NCI-H146 (cell line): ENCODE results near the gene EBF3.

Source experiments
- DNase-seq: peaks from one replicate; lab custom pipeline; 2025; lab: John Stamatoyannopoulos, UW

Gene EBF3

GRCh38 chr10:129958629-129959543, 5.2 kb downstream of the EBF3 start:
- DNase-seq, result no peak

- no peak for DNase-seq
Measured at GRCh38 chr10:129958148-129958628, 5.9 kb downstream of the EBF3 start.

GRCh38 chr10:129956876-129957673, 7.0 kb downstream of the EBF3 start:
- DNase-seq, result no peak

GRCh38 chr10:129956286-129956670, 7.8 kb downstream of the EBF3 start:
- no peak for DNase-seq

- DNase-seq, result no peak
Measured at GRCh38 chr10:129955601-129956285, 8.3 kb downstream of the EBF3 start.

- no peak for DNase-seq
Measured at GRCh38 chr10:129954492-129955315, 9.4 kb downstream of the EBF3 start.

- no peak for DNase-seq
Measured at GRCh38 chr10:129953119-129954051, 10.7 kb downstream of the EBF3 start.

GRCh38 chr10:129952378-129953118, 11.5 kb downstream of the EBF3 start:
- DNase-seq, result no peak

GRCh38 chr10:129951970-129952265, 12.2 kb downstream of the EBF3 start:
- no peak for DNase-seq

- no peak for DNase-seq
Measured at GRCh38 chr10:129951101-129951969, 12.7 kb downstream of the EBF3 start.

- DNase-seq, result no peak
Measured at GRCh38 chr10:129950676-129951075, 13.4 kb downstream of the EBF3 start.

- no peak for DNase-seq
Measured at GRCh38 chr10:129949891-129950291, 14.2 kb downstream of the EBF3 start.

- no peak for DNase-seq
Measured at GRCh38 chr10:129949411-129949810, 14.7 kb downstream of the EBF3 start.

- DNase-seq, result no peak
Measured at GRCh38 chr10:129946859-129947258, 17.2 kb downstream of the EBF3 start.

- DNase-seq, result no peak
Measured at GRCh38 chr10:129945941-129946760, 17.9 kb downstream of the EBF3 start.

GRCh38 chr10:129945526-129945925, 18.5 kb downstream of the EBF3 start:
- DNase-seq, result no peak

GRCh38 chr10:129945064-129945463, 19.0 kb downstream of the EBF3 start:
- DNase-seq, result no peak

- no peak for DNase-seq
Measured at GRCh38 chr10:129944456-129944855, 19.6 kb downstream of the EBF3 start.
